Stomach (tissue), 4 donors: Measurements from ENCODE around the gene OR6C75.
"Not testable (repeated sequence)": the region's sequence is repeated elsewhere in the genome, so short reads cannot be mapped to it uniquely, and the experiment has no call there.

Source experiments
- EP300 ChIP-seq: sonication (generic); formaldehyde crosslinking; IDR thresholded peaks from one replicate; pipeline ENCODE4 v1.6.1; 2017; ENCODE audit warnings: antibody characterized with exemption
- POLR2A ChIP-seq, 4 donors: fragments of 450-650 bp; IDR thresholded peaks; one replicate each; pipeline ENCODE4 v1.6.1; 2016; ENCODE audit warnings: antibody characterized with exemption in 4 of 4, control low read depth in 2 of 4, mild to moderate bottlenecking in 1 of 4, moderate library complexity in 1 of 4
- TF ChIP-seq, protein P1 (sequence below), 7 experiments: fragments of 450-650 bp in 4 of 7; fragments of 200-600 bp in 3 of 7; sonication (generic) in 3 of 7; IDR thresholded peaks; one replicate each; pipeline ENCODE4 v1.5.1; 2016 to 2019; ENCODE audit warnings: antibody characterized with exemption in 7 of 7, control low read depth in 2 of 7, mild to moderate bottlenecking in 1 of 7

DNA sequence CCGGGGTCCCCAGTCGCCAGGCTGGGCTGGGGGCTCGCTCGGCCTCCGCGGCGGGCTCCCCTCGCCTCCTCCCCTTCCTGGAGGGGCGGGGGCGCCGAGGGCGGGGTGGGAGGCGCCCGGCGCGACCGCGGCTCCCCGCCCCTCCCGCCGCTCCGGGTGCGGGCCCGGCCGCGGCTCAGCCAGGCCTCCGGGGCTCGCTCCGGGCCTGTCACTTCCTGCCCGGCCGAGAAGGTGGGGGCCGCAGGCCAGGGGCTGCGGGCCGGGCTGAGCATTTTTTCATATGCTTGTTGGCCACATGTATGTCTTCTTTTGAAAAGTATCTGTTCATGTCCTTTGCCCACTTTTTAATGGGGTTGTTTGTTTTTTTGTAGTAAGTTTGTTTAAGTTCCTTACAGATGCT lies 52.1 kb downstream of the OR6C75 start:
- not testable (repeated sequence) for TF ChIP-seq POLR2A (IDR thresholded peaks at IDR 0.05); EP300
- TF ChIP-seq, protein P1, sequence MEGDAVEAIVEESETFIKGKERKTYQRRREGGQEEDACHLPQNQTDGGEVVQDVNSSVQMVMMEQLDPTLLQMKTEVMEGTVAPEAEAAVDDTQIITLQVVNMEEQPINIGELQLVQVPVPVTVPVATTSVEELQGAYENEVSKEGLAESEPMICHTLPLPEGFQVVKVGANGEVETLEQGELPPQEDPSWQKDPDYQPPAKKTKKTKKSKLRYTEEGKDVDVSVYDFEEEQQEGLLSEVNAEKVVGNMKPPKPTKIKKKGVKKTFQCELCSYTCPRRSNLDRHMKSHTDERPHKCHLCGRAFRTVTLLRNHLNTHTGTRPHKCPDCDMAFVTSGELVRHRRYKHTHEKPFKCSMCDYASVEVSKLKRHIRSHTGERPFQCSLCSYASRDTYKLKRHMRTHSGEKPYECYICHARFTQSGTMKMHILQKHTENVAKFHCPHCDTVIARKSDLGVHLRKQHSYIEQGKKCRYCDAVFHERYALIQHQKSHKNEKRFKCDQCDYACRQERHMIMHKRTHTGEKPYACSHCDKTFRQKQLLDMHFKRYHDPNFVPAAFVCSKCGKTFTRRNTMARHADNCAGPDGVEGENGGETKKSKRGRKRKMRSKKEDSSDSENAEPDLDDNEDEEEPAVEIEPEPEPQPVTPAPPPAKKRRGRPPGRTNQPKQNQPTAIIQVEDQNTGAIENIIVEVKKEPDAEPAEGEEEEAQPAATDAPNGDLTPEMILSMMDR (IDR thresholded peaks at IDR 0.05): not testable (repeated sequence)
